ENCODE data around the gene FCSK. TPM values are rescaled to one million over a fixed set of nuclear protein-coding genes. Genes with fewer than 3 reads are reported as not detected.

Gene FCSK
- total and polyA plus RNA-seq, 2 of the 8 experiments (the other 6 are each of a cell fraction or from before 2014, with no cell fraction given), result 4.6 to 5.1 TPM

GRCh38 chr16:70520612-70521297 lies 66.4 kb downstream of the FCSK start (continued):
- TF ChIP-seq ATF2 (IDR thresholded peaks at IDR 0.05; ENCODE audit: low read length), result no peak
